MCF 10A (cell line): ENCODE results near the gene ZNF200. TPM values are rescaled to one million over a fixed set of nuclear protein-coding genes. Genes with fewer than 3 reads are reported as not detected.
A peak's percentile ranks its signal among the peaks of the same experiment; 100 is the strongest.

ENCODE experiments used
- BruUV-seq: library from RNA; stranded (reverse); fragments of 400-500 nt; replicated peaks from 2 replicates; lab custom pipeline; 2021; lab: Mats Ljungman, UMichigan
- CTCF ChIA-PET: fragments of 300-600 bp; sonication (Branson Sonifier 250); formaldehyde crosslinking; extraction: SDS; loops from one replicate; lab custom pipeline; 2021; ENCODE audit warnings: antibody characterized with exemption, inconsistent platforms; lab: Yijun Ruan, JAX
- POLR2A ChIA-PET: fragments of 300-600, 350-650 bp; sonication (Branson Sonifier 250); formaldehyde crosslinking; extraction: SDS; loops from one replicate; lab custom pipeline; 2020; ENCODE audit warnings: antibody characterized with exemption, inconsistent platforms; lab: Yijun Ruan, JAX
- DNase-seq: peaks from one replicate; pipeline ENCODE4 v3.0.0-alpha.2; 2018; ENCODE audit not compliant: unreplicated experiment
- H3K27ac Mint-ChIP-seq: one replicate; pipeline ENCODE4 v1.8.0; 2022; ENCODE audit warnings: mild to moderate bottlenecking, low read depth, mixed read lengths; ENCODE audit not compliant: unreplicated experiment
- H3K27me3 Mint-ChIP-seq: one replicate; pipeline ENCODE4 v1.8.0; 2022; ENCODE audit warnings: mixed read lengths; ENCODE audit not compliant: insufficient read depth, unreplicated experiment
- H3K36me3 Mint-ChIP-seq: one replicate; pipeline ENCODE4 v1.8.0; 2022; ENCODE audit warnings: mild to moderate bottlenecking, moderate library complexity, mixed read lengths; ENCODE audit not compliant: insufficient read depth, unreplicated experiment
- H3K4me1 Mint-ChIP-seq: one replicate; pipeline ENCODE4 v1.8.0; 2022; ENCODE audit warnings: mixed read lengths; ENCODE audit not compliant: insufficient read depth, unreplicated experiment
- H3K4me3 Mint-ChIP-seq: one replicate; pipeline ENCODE4 v1.8.0; 2022; ENCODE audit warnings: mild to moderate bottlenecking, moderate library complexity, mixed read lengths; ENCODE audit not compliant: unreplicated experiment
- H3K9me3 Mint-ChIP-seq: one replicate; pipeline ENCODE4 v1.8.0; 2022; ENCODE audit warnings: mixed read lengths; ENCODE audit not compliant: unreplicated experiment
- CTCF ChIP-seq: fragments of 200-600 bp; IDR thresholded peaks from one replicate; pipeline ENCODE4 v1.8.0; 2022; ENCODE audit warnings: antibody characterized with exemption, mild to moderate bottlenecking; ENCODE audit not compliant: unreplicated experiment
- intact Hi-C: fragments of 100-400 bp; cut with micrococcal nuclease; formaldehyde crosslinking; loops from 2 replicates; pipeline ENCODE4 v1.14.1; 2022
- total RNA-seq: library from RNA; stranded (reverse); gene quantifications from 2 replicates; pipeline ENCODE4 v1.2.3, GENCODE V29; 2022

ZNF200 gene
- total RNA-seq, 1 experiment from 2014 or later, result 6.6 TPM

DNA sequence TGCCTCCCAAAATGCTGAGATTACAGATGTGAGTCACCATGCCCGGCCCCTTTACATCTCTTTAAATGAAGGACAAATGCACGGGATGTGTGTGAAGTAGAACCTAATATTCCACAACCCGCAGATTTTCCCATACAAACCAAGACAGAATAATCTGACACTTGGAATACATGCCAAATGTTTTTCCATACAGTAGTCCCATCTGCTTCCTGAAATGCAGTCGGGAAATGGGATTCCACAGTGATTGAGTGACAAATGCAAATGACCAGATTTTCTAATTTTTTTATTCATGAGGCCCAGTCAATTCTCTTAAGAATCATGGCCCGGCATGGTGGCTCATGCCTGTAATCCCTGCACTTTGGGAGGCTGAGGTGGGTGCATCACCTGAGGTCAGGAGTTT, 6.8 kb upstream of the ZNF200 start:
- CTCF ChIA-PET, result no interaction called here
- Mint-ChIP-seq H3K36me3 (no peaks in the 10 kb centered on the region), H3K27me3 (no peaks in the 10 kb centered on the region), H3K4me3 (no peak overlapping the region), H3K27ac (no peak overlapping the region), H3K9me3 (peaks cover 5% of the 10 kb centered on the region), H3K4me1 (peaks cover 6% of the 10 kb centered on the region)
- TF ChIP-seq CTCF, result no peak
- no peak for DNase-seq
- POLR2A ChIA-PET, result no interaction called here
- BruUV-seq, result no TSS peak
- intact Hi-C loops, result no loop called here

- Mint-ChIP-seq H3K27me3 (no peaks in the 10 kb centered on the region), H3K9me3 (no peaks in the 10 kb centered on the region), H3K4me3 (peak overlapping the region; percentile 66), H3K4me1 (peaks cover 4% of the 10 kb centered on the region), H3K36me3 (peaks cover 13% of the 10 kb centered on the region), H3K27ac (no peak overlapping the region)
- intact Hi-C loops, result loop anchor here (1.0 kb wide), 1 partner anchor 46 kb away; no protein-coding TSS in a partner anchor
- ChIA-PET POLR2A (interaction anchor here (1.1 to 2.9 kb wide), 4 partner anchors 13 to 208 kb away, joined by 3 to 25 read pairs (median 12); partner anchors contain the start of genes NAA60, ZNF263 and ZNF597), CTCF (no interaction called here)
- DNase-seq, result peak; percentile 33
- BruUV-seq, result no TSS peak
- TF ChIP-seq CTCF, result no peak
These were observed 1.1 kb upstream of the ZNF200 start for GRCh38 chr16:3235856-3236669.

DNA sequence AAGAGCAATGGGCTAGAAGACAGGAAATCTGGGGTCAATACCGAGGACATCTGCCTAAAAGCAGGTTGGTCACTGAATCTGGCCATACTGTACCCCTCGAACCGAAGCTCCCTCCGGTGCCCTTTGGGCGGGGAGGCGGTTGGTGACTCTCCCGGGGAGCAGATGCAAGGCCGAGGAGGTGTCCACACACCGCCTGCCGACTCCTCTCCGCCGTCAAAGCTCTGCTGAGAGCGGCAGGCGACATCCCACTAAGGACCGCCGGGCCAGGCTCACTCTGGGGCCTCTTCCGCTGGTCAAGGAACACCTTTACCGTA, 458 bp downstream of the ZNF200 start:
- H3K27me3 Mint-ChIP-seq, result no peaks in the 10 kb centered on the region
- H3K9me3 Mint-ChIP-seq, result peaks cover 11% of the 10 kb centered on the region
- CTCF ChIA-PET, result interaction anchor here (0.5 to 0.6 kb wide), 2 partner anchors 27 to 42 kb away, joined by 3 read pairs; no protein-coding TSS in a partner anchor
- DNase-seq, result no peak
- H3K4me1 Mint-ChIP-seq, result peaks cover 4% of the 10 kb centered on the region
- TF ChIP-seq CTCF, result no peak
- H3K36me3 Mint-ChIP-seq, result peaks cover 25% of the 10 kb centered on the region
- intact Hi-C loops, result no loop called here
- peak overlapping the region; percentile 95 for H3K4me3 Mint-ChIP-seq
- peak overlapping the region; percentile 96 for H3K27ac Mint-ChIP-seq
- POLR2A ChIA-PET, result interaction anchor here (0.5 to 2.9 kb wide), 11 partner anchors 10 to 209 kb away, joined by 3 to 25 read pairs (median 6); partner anchors contain the start of genes NAA60, ZNF213, ZNF263 and ZNF597
- TSS peak; percentile 31 for BruUV-seq

GRCh38 chr16:3223913-3224515, 10.9 kb downstream of the ZNF200 start:
- TF ChIP-seq CTCF, result no peak
- TSS peak; percentile 12 for BruUV-seq
- Mint-ChIP-seq H3K36me3 (peaks cover 65% of the 10 kb centered on the region), H3K27me3 (no peaks in the 10 kb centered on the region), H3K27ac (no peak overlapping the region), H3K9me3 (peaks cover 21% of the 10 kb centered on the region), H3K4me1 (no peaks in the 10 kb centered on the region), H3K4me3 (no peak overlapping the region)
- intact Hi-C loops, result no loop called here
- ChIA-PET CTCF (no interaction called here), POLR2A (interaction anchor here (0.7 kb wide), 1 partner anchor 10 kb away, joined by 3 read pairs; no protein-coding TSS in a partner anchor)
- DNase-seq, result no peak
